Heart right ventricle (tissue), 16 donors: ENCODE results near the gene ZBTB1. TPM values are rescaled to one million over a fixed set of nuclear protein-coding genes. Genes with fewer than 3 reads are reported as not detected.

ENCODE experiments used
- ATAC-seq, 8 donors: fragments of 200-7000 bp; cut with Tn5 transposase; one replicate each; pipeline ENCODE4 v1.9.1; 2020; ENCODE audit warnings: mild to moderate bottlenecking in 8 of 8, moderate library complexity in 8 of 8, moderate number of reproducible peaks in 1 of 8
- DNase-seq, 2 donors: peaks; one replicate each; pipeline ENCODE4 v3.0.0-alpha.2; 2020
- H3K27ac ChIP-seq, 10 donors: fragments of 200-600 bp; sonication (generic) in 2 of 10; one replicate each; pipeline versions ENCODE4 v1.5.0 to v1.8.0; 2020 to 2022; ENCODE audit warnings: mild to moderate bottlenecking in 3 of 10
- H3K27me3 ChIP-seq, 7 donors: fragments of 200-600 bp; one replicate each; pipeline ENCODE4 v1.8.0; 2021 to 2022; ENCODE audit warnings: mild to moderate bottlenecking in 2 of 7
- H3K36me3 ChIP-seq, 9 donors: fragments of 200-600 bp; sonication (generic) in 1 of 9; one replicate each; pipeline versions ENCODE4 v1.5.0 to v1.8.0; 2020 to 2022; ENCODE audit warnings: mild to moderate bottlenecking in 2 of 9
- H3K4me1 ChIP-seq, 9 donors: fragments of 200-600 bp; sonication (generic) in 1 of 9; one replicate each; pipeline versions ENCODE4 v1.5.0 to v1.8.0; 2020 to 2022; ENCODE audit warnings: mild to moderate bottlenecking in 4 of 9
- H3K4me3 ChIP-seq, 10 donors: fragments of 200-600 bp; sonication (generic) in 2 of 10; one replicate each; pipeline versions ENCODE4 v1.5.0 to v1.8.0; 2020 to 2022; ENCODE audit warnings: mild to moderate bottlenecking in 7 of 10, moderate library complexity in 2 of 10
- H3K9me3 ChIP-seq, 11 donors: fragments of 200-600 bp in 10 of 11; sonication (generic) in 2 of 11; one replicate each; pipeline versions ENCODE4 v1.5.0 to v1.8.0; 2013 to 2022; ENCODE audit warnings: mild to moderate bottlenecking in 2 of 11, control low read depth in 1 of 11, moderate library complexity in 1 of 11
- CTCF ChIP-seq, 9 donors: fragments of 200-600 bp; sonication (generic) in 2 of 9; IDR thresholded peaks; one replicate each; pipeline versions ENCODE4 v1.5.0 to v1.8.0; 2021 to 2022; ENCODE audit warnings: antibody characterized with exemption in 9 of 9, mild to moderate bottlenecking in 5 of 9, moderate library complexity in 1 of 9
- WGBS, 2 donors: extraction: QIAGEN DNeasy Blood & Tissue Kit; methylation state at CpG; one replicate each; pipeline ENCODE4 v1.1.7; 2013; ENCODE audit warnings: inconsistent platforms in 1 of 2; 5-methylcytosine and 5-hydroxymethylcytosine counted together
- intact Hi-C, 10 donors: fragments of 100-400 bp; cut with DNase I; formaldehyde crosslinking; loops; one replicate each; pipeline versions ENCODE4 v1.11.1 to v1.14.2; 2022
- long read RNA-seq, 3 donors: library from polyadenylated mRNA; unstranded; transcript quantifications; one replicate each; pipeline ENCODE4 v2.0.0, GENCODE V29; 2020 to 2021
- polyA plus RNA-seq, 2 donors: library from polyadenylated mRNA; stranded (reverse); fragments of 200-250 nt; gene quantifications; one replicate each; pipeline ENCODE4 v1.2.3, GENCODE V29; 2013
- total RNA-seq, 10 donors: library from RNA; stranded (reverse); fragmentation: NEBNext Ultra II Directional in 3 of 10; extraction: Animal tissue kit (Norgen Biotek cat#: 25700) in 3 of 10; gene quantifications; one replicate each; pipeline versions ENCODE4 v1.2.1 to v1.2.4, GENCODE V29; 2021 to 2023
- donor health status: Arrhythmogenic right ventricular cardiomyopathy.
- donor health status: ischemic (EF 13 %, LVEDD 7.1; RV severe dilation, severe dysfunction).
- donor health status: healthy with polysubstance abuse.
- donor health status: DM: no; HTN: yes; CAD: no.
- donor health status: DM: no; HTN: no; CAD: no.
- donor health status: ischemic (EF 25% LVEDD 6.9; RV normal size, moderate dysfunction).
- donor health status: ischemic (EF 25% LVEDD 5.7; RV mildly dilated, moderate dysfunction).
- donor health status: healthy.
- donor health status: DM: yes; HTN: yes; CAD: no.
- donor health status: Ischemic cardiomyopathy.
- donor health status: ischemic (EF 35%, LVEDD 5.7; RV mildly dilated, moderate dysfunction).
- donor health status: nonischemic (EF 11% LVEDD 7.7; RV severe dilation, severe dysfunction).
- donor health status: DM: yes; HTN: yes; CAD: no.
- donor health status: PGD.
- donor health status: ischemic (EF 29% LVEDD 5.4; RV normal size, mild dysfunction).
- donor health status: nonischemic (EF 23%, LVEDD 6.1; RV moderate dilation, normal function).

Gene ZBTB1
- total RNA-seq (10 to 100 TPM; 17.4 to 26.4 (median 20.6) TPM), polyA plus RNA-seq (10 to 100 TPM in 1 of 2 donors, 1 to 10 TPM in 1; 5.6 to 26.0 TPM)
- long read RNA-seq, donor 1, full-length matches to known transcripts: 4 of 33 reads
- long read RNA-seq, donor 1, partial matches to known transcripts: 21 of 33 reads
- long read RNA-seq, donor 1, other reads (novel, unspliced or antisense): 8 of 33 reads
- long read RNA-seq, donor 2, full-length matches to known transcripts: 3 of 33 reads
- long read RNA-seq, donor 2, partial matches to known transcripts: 21 of 33 reads
- long read RNA-seq, donor 2, other reads (novel, unspliced or antisense): 9 of 33 reads
- long read RNA-seq, donor 3, full-length matches to known transcripts: 2 of 33 reads
- long read RNA-seq, donor 3, partial matches to known transcripts: 23 of 33 reads
- long read RNA-seq, donor 3, other reads (novel, unspliced or antisense): 8 of 33 reads

GRCh38 chr14:64504310-64504896 is at the start of gene ZBTB1:
Gene ZBTB1, plus strand, starts transcription at chr14:64504770. Its CDS starts 16,735 bp downstream, at chr14:64521505.
- Histone ChIP-seq H3K36me3 (no peaks in the 10 kb centered on the region), H3K4me3 (peak within 1 kb of the TSS; percentile 66 to 97 (median 79)), H3K4me1 (peaks cover 10 to 75% (median 70%) of the 10 kb centered on the region in 9 donors), H3K27me3 (no peaks in the 10 kb centered on the region), H3K9me3 (no peaks in the 10 kb centered on the region), H3K27ac (peak within 1 kb of the TSS; percentile 97 to 100 (median 99))
- WGBS, 2 donors: 0% methylated on average over 53 to 63 of the region's 63 CpGs
- TF ChIP-seq CTCF (IDR thresholded peaks at IDR 0.05): no peak
- ATAC-seq: peak; percentile 54 to 78 (median 64)
- DNase-seq: peak; percentile 81 to 88
- intact Hi-C loops: loop anchor here in 1 of 10 donors (10.0 kb wide), 1 partner anchor 160 kb away; no protein-coding TSS in a partner anchor

- no peak overlapping the region for H3K4me3 ChIP-seq
- intact Hi-C loops: no loop called here
- peaks cover 0 to 3% (median 0%) of the 10 kb centered on the region in 7 donors for H3K27me3 ChIP-seq
- no peaks in the 10 kb centered on the region for H3K9me3 ChIP-seq
- WGBS, 2 donors: 91 to 94% methylated on average over 4 of the region's 4 CpGs
- no peak for TF ChIP-seq CTCF (IDR thresholded peaks at IDR 0.05)
- H3K4me1 ChIP-seq: peaks cover 0 to 9% (median 1%) of the 10 kb centered on the region in 9 donors
- peaks cover 0 to 51% (median 1%) of the 10 kb centered on the region in 9 donors for H3K36me3 ChIP-seq
- ATAC-seq: no peak
- DNase-seq: no peak
- no peak overlapping the region for H3K27ac ChIP-seq
Observed at GRCh38 chr14:64459405-64460136, 45.0 kb upstream of the ZBTB1 start.

- Histone ChIP-seq H3K4me3 (no peak overlapping the region), H3K9me3 (no peaks in the 10 kb centered on the region), H3K36me3 (peaks cover 0 to 35% (median 0%) of the 10 kb centered on the region in 9 donors), H3K27ac (no peak overlapping the region), H3K27me3 (peaks cover 0 to 17% (median 0%) of the 10 kb centered on the region in 7 donors), H3K4me1 (peaks cover 0 to 22% (median 7%) of the 10 kb centered on the region in 9 donors)
- TF ChIP-seq CTCF (IDR thresholded peaks at IDR 0.05): no peak
- intact Hi-C loops: no loop called here
- ATAC-seq (no peak), DNase-seq (no peak)
- 84 to 90% methylated on average over 3 of the region's 3 CpGs for WGBS, 2 donors
Observed at GRCh38 chr14:64461221-64461620, 43.3 kb upstream of the ZBTB1 start.

GRCh38 chr14:64463195-64463594 is 41.4 kb upstream of the ZBTB1 start:
- peaks cover 0 to 32% (median 7%) of the 10 kb centered on the region in 9 donors for H3K4me1 ChIP-seq
- no peak for ATAC-seq
- TF ChIP-seq CTCF (IDR thresholded peaks at IDR 0.05): no peak
- peaks cover 0 to 24% (median 0%) of the 10 kb centered on the region in 9 donors for H3K36me3 ChIP-seq
- no peak overlapping the region for H3K4me3 ChIP-seq
- H3K9me3 ChIP-seq: no peaks in the 10 kb centered on the region
- no peak overlapping the region for H3K27ac ChIP-seq
- no peak for DNase-seq
- intact Hi-C loops: no loop called here
- peaks cover 0 to 19% (median 0%) of the 10 kb centered on the region in 7 donors for H3K27me3 ChIP-seq
- 98% methylated on average over 2 of the region's 2 CpGs for WGBS, 2 donors
